ENCODE data around the gene AKR1B1.

GRCh38 chr7:134485203-134485602, 26.3 kb upstream of the AKR1B1 start:
- no peak for TF ChIP-seq CTCF (conservative IDR thresholded peaks at IDR 0.05 in 1 of 2, IDR thresholded peaks at IDR 0.05 in 1 of 2; ENCODE audit: low read depth in 1 of 2, low read length in 2 of 2)
- TF ChIP-seq EZH2 (IDR thresholded peaks at IDR 0.05; ENCODE audit: low read length, missing control alignments): no peak
